Activated CD4-positive, alpha-beta T cell treated with anti-CD3 and anti-CD28 coated beads, Interleukin-2, amount 50 U/mL, for 24 hours (primary cell): ENCODE data around the gene CDH13.

Experiments used
- DNase-seq, 2 donors: peaks; one replicate each; pipeline ENCODE4 v3.0.0-alpha.2; 2020; ENCODE audit warnings: low read depth in 1 of 2, low spot score in 1 of 2

Gene CDH13

DNA sequence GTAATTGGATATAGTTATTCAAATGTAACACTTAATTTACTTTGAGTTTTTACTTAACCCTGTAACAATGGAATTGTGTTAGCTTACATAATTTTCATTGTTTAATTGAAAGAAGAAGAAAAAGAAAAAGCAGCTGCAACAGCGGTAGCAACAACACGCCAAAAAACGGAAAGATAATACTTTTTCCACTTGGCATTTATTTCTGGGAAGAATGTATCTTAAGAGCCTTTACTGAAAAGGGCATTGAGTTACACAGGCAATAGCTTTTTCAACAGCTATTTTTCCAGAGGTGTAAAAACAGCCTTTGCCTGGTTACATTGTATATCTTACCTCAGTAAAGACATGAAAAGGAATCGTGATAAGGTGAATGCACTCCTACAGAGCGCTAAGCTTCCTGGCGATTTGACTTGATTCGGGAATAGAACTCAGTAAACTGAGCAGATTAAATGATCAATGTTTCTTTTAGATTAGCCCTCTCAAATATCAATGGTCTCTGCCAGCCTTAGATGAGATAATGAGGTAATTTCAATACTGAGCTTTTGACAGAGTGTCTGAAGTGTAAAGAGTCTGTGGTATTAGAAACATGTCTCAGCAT is 311.3 kb downstream of the CDH13 start:
- no peak for DNase-seq

GRCh38 chr16:82943371-82943770 is 316.6 kb downstream of the CDH13 start:
- no peak for DNase-seq

DNA sequence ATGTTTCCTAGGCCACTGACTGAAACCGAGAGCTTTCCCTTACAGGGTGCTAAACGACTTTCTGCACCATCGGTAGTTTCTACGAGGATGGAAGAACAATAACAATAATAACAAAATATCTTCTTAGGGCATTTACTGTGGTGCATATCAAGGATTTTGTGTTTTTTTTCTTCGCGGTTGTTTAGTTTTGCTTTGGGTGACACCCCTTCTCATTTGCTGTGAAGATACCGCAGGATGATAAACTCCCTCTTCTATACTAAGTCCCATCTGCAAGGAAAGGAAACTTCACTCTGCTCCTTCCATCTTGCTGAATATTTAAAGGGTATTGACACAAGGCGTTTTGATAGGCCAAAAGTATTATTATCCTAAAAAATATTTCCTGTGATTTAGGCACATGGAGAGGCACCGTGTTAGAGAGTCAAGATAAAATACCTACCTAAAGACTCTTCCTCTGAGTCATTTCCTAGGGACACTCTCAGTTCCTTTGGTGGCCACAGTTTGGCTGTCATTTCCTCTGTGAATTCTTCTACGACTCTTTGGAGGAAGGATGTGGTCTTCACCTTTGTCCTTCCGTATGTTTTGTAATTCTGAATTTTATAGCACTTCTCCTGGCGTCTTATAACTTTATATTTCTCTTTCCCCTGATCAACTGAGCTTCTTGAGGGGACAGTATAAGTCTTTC is 318.8 kb downstream of the CDH13 start:
- no peak for DNase-seq

- DNase-seq: no peak
Measured at GRCh38 chr16:82947698-82948097, 320.9 kb downstream of the CDH13 start.

DNA sequence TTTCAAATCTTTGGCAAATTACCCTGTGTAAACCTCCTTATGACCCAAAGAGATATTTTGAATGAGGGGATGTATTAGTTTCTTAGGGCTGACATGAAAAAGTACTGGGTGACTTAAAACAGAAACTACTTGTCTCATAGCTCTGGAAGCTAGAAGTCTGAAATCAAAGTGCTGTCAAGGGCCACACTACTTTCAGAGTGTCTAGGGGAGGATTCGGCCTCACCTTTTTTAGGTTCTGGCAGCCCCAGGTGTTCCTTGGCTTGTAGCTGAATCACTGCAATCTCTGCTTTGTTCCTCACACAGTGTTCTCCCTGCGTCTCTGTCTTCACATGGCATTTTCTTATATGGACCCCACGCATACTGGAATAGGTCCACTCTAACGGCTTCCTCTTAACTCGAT is 322.2 kb downstream of the CDH13 start:
- DNase-seq: no peak

DNA sequence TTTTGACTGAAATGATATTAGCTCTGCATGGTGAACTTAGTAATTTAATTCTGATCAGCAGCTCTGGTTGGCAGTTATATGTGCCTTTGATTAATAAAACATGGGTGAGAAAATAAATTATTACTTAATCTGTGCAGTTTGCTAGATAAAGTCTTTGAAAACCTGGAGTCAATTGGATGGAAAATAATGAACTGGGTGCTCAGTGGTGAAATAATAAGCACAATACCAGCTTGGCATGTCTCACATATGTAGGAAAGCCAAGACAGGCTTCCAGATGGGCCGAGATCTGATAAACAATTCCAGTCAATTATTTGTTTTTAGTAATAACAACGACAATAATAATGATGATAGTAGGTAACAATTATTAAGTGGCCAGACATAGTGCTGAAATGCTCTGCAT is 326.7 kb downstream of the CDH13 start:
- DNase-seq: no peak

DNA sequence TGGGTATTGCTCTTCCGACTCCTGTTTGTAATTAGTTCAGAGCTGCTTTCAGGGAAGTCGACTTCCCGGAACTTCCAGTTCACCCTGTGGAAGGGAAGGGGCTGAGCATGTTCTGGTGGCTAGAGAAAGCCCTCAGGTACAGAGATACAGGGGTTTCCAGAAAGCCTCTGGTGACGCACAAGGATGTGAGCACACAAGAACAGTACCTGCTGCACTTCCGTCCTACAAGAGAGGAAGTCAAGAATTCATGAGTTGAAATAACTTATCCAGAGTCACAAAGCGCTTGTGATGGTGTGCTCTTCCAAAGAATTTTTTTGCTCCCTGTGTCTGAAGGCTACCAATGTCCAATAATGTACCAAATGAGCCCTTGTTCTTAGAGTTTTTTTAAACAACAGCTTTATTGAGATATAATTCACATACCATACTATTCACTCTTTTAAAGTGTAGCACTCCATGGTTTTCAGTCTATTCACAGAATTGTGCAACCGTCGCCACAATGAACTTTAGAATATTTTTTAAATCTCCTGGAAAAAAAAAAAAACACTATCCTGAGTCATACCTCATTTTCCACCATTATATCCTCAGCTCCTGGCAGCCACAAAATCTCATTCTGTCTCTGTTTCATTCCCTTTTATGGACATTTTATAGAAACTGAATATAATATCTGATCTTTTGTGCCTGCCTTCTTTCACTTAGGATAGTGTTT is 327.6 kb downstream of the CDH13 start:
- no peak for DNase-seq

DNA sequence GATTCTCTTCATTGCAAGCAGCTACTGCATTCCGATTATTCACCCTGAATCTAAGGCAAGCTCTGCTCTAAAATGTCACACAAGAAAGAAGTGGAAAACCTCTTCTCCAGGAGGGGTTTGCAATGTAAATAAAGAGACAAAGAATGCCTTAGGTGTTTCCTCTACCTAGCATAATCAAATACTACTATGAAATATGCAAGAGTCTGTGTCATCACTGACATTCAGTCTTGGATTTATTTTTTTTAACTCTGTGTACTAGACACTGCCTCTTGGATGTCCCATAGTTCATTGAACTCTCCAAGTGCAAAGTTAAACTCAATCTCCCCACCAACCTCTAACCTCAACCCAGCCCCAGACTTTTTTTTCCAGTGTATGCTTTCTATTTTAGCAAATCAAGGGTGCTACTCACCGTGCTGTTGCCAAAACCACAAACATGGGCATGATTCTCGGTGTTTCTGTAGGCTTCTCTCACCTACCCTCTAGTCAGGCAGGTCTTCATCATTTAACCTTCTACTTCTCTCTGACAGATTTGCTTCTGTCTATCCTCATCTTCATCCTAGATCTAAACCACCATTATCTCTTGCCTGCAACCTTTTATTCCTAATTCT is 329.1 kb downstream of the CDH13 start:
- no peak for DNase-seq

DNA sequence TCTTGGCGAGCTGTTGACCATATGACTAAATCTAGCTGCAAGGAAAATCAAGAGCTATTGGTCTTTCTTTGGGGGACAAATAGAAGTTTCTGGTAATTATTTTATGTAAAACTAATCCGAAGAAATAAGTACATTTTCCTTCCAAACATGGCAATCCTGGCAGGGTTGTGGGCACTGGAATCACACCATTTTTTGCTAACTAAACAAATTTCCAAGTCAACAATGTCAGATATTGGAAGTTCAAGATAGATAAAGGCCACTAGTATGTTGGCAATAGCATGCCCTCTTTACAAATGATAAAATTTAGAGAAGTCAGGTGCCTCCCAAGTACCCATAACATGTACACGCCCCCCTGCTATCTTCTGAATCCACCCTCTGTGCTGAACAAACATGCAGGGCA is 330.4 kb downstream of the CDH13 start:
- no peak for DNase-seq

GRCh38 chr16:82960918-82961317 is 334.1 kb downstream of the CDH13 start:
- DNase-seq: no peak

GRCh38 chr16:82963653-82964052 is 336.9 kb downstream of the CDH13 start:
- DNase-seq: no peak

- no peak for DNase-seq
Measured at GRCh38 chr16:82965808-82966207, 339.0 kb downstream of the CDH13 start.

GRCh38 chr16:82967424-82967823 is 340.7 kb downstream of the CDH13 start:
- no peak for DNase-seq

DNA sequence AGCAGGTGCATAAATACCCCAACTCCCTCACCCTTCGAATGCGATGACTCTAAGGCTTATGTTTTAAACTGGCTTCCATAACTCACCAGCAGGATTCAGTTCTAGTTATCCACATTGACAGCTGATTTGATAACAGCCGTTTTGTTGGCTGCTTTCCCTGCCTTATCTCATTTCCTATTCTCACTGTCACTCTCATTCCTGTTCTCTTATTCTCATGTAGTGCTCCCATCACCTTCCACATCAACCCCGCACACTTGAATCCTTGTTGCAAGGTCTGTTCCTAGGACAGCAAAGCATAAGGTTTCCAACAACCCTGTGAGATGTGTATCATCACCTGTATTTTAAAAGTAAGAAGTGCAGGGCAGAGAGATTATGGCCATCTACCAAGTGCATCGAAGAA is 344.4 kb downstream of the CDH13 start:
- no peak for DNase-seq

- DNase-seq: no peak
Measured at GRCh38 chr16:82972331-82972919, 345.7 kb downstream of the CDH13 start.

DNA sequence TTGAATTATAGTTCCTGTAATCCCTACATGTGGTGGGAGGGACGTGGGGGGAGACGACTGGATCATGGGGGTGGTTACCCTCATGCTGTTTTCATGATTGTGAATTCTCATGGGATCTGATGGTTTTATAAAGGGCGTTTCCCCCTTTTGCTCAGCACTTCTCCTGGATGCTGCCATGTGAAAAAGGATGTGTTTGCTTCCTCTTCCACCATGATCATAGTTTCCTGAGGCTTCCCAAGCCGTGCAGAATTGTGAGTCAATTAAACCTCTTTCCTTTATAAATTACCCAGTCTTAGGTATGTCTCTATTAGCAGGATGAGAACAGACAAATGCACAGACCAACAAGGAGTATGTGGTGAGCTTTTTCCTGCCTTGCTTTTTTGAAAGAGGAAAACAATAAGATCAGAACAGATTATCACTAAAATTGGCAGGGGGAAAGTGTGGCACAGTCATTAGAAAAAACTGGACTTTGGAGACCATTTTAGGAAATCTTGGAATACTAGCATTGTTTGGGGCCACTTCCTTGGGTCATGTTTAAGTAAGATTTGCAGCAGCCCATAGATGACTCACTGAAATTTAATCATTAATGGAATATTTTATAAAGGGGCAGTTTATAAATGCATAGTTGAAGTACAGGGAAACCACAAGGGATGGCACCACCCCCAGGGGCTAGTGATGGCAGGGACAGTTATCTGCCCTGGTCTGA is 352.8 kb downstream of the CDH13 start:
- no peak for DNase-seq

GRCh38 chr16:82980810-82981209 is 354.0 kb downstream of the CDH13 start:
- no peak for DNase-seq

- DNase-seq: no peak
Measured at GRCh38 chr16:82987767-82988166, 361.0 kb downstream of the CDH13 start.

DNA sequence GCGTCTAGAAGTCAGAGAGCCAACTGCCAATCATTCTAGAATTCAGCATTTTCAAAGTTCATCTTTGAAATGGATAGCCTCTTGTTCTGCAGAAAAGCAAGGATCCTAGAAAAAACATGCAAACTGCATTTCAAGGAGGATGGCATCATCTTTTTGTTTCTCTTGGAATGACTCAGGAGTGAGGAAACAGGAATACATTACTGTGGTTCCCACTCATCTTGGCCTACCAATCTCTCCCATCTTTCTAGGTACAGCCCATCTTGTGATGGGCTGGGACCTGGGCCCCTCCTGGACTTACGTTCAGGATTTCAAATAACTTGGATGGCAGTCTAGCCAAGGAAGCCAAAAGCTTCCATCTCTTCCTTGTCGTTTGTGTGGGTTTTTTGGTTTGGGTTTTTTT is 363.4 kb downstream of the CDH13 start:
- no peak for DNase-seq

DNA sequence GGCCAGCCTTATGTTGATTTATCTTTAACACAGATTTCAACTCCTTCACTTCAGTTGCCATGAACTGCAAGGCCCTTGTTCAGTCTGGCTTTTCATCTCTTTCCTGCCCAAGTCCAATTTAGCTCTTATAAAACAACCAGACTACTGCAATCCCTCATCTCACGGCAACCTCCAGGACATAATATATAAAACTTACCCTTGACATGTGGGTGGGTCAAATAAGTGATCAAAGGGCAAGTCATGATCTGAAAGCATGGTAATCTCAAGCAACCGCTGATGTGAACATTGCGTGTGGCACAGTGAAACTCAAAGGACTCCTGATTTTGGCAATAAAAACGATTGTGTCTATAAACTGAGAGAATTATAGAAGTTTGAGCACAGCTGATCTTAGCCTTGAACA is 364.6 kb downstream of the CDH13 start:
- no peak for DNase-seq

GRCh38 chr16:82991966-82992675 is 365.4 kb downstream of the CDH13 start:
- DNase-seq: no peak
